Measurements from ENCODE around the gene MMADHC. TPM values are rescaled to one million over a fixed set of nuclear protein-coding genes. Genes with fewer than 3 reads are reported as not detected.
"Not testable (repeated sequence)": the region's sequence is repeated elsewhere in the genome, so short reads cannot be mapped to it uniquely, and the experiment has no call there.

MMADHC gene
- total RNA-seq, 4 donors from 2014 or later: 58.5 to 96.5 (median 92.5) TPM

DNA sequence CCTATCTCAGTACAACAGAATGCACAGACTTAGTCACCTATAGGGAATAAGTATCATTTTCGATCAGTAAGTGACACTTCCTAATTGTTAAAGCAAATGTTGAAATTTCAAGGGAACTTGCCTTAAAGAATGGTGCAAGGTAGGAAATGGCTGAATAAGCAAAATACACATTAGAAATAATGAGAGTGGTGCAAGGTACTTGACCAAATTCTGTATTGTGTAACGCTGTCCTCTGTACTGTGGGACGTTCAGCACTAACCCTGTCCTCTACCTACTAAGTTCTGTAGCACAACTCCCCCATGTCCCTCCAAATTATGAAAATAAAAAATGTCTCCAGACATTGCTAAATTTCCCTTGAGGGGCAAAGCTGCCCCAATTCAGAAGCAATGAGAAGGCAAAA lies 19.4 kb downstream of the MMADHC start:
- DNase-seq (ENCODE audit: low spot score) (no peak), ATAC-seq (ENCODE audit: low FRiP score) (no peak)
- TF ChIP-seq, protein P1, sequence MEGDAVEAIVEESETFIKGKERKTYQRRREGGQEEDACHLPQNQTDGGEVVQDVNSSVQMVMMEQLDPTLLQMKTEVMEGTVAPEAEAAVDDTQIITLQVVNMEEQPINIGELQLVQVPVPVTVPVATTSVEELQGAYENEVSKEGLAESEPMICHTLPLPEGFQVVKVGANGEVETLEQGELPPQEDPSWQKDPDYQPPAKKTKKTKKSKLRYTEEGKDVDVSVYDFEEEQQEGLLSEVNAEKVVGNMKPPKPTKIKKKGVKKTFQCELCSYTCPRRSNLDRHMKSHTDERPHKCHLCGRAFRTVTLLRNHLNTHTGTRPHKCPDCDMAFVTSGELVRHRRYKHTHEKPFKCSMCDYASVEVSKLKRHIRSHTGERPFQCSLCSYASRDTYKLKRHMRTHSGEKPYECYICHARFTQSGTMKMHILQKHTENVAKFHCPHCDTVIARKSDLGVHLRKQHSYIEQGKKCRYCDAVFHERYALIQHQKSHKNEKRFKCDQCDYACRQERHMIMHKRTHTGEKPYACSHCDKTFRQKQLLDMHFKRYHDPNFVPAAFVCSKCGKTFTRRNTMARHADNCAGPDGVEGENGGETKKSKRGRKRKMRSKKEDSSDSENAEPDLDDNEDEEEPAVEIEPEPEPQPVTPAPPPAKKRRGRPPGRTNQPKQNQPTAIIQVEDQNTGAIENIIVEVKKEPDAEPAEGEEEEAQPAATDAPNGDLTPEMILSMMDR (IDR thresholded peaks at IDR 0.05): no peak

DNA sequence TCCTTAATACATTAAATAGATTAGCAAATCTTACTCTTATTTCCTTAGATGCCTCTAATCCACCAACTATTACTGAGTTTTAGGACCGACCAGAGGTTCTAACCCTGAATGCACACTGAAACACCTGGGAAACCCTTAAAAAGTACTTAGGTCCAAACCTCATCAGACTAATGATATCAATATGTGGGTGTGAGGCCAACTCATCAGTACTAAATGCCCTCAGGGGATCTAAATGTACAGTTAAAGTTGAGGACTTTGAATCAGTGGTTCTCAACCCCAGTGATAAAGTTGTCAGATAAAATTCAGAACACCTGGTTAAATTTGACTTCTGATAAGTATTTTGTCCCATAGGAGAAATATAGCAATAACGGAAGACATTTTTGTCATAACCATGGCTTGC lies 20.9 kb downstream of the MMADHC start:
- ATAC-seq (ENCODE audit: low FRiP score) (no peak), DNase-seq (ENCODE audit: low spot score) (no peak)
- TF ChIP-seq, protein P1 (IDR thresholded peaks at IDR 0.05): no peak

DNA sequence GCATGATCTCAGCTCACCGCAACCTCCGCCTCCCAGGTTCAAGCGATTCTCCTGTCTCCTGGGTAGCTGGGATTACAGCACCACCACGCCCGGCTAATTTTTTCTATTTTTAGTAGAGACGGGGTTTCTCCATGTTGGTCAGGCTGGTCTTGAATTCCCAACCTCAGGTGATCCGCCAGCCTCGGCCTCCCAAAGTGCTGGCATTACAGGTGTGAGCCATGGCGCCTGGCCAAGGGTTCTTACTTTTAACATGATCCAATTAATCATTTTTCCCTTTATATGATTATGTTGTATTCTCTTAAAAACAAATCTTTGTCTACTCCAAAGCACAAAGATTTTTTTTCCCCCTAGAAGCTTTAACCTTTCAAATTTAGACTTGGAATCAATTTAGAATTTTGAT lies 21.9 kb downstream of the MMADHC start:
- ATAC-seq (ENCODE audit: low FRiP score); DNase-seq (ENCODE audit: low spot score): not testable (repeated sequence)

DNA sequence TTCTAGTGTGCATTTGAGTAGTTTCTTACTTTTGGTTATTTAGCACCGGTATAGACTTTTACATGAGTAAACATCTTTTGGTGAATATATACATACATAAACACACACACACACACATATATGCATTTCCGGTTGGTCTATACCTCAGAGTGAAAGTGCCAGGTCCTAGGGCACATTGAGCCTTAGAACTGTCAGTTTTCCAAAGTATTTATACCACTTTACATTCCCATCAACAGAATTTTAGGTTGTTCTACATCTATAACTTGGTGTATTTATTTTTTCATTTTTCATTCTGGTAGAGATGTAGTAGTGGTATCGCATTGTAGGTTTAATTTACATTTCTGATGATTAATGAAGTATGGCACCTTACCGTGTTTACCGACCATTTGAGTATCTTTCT lies 22.6 kb downstream of the MMADHC start:
- DNase-seq (ENCODE audit: low spot score): no peak
- no peak for ATAC-seq (ENCODE audit: low FRiP score)
- TF ChIP-seq, protein P1 (IDR thresholded peaks at IDR 0.05): no peak

DNA sequence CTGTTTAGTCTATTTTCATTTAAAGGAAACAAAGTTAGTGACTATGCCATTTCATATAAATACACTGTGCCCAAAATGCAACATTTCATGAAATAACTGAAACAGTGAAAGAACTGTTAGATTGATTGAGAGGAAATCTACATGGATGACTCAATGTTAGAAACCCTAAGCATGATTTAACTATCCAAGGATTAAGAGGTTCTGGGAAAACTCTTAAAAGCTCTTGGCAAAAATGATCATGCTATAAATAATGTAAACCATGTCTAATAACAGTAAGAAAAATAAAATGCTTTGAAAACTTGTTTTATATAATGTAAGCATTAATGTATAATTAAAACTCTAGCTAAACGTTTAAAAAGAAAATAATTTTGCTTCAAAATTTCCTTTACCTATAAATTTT lies 23.5 kb downstream of the MMADHC start:
- DNase-seq (ENCODE audit: low spot score) (no peak), ATAC-seq (ENCODE audit: low FRiP score) (no peak)
- TF ChIP-seq, protein P1 (IDR thresholded peaks at IDR 0.05): no peak

DNA sequence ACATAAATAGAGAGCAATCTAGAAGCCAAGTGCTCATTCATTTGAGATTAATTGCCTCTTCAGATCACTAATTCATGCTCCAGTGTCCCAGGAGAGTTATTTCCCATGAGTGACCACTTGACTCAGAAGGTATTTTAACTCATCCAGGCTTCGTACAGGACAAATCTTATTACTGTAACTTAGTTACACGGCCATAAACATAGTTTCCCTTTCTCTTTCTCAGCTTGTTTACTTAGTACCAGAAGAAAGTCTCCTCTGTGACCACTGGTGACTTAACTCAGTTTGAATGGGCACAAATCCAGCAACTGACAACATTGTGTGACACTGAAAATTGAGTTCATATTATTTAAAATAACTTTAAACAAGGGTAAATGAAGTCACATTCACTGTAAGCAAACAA lies 25.3 kb downstream of the MMADHC start:
- TF ChIP-seq, protein P1 (IDR thresholded peaks at IDR 0.05): no peak
- no peak for ATAC-seq (ENCODE audit: low FRiP score)
- no peak for DNase-seq (ENCODE audit: low spot score)

DNA sequence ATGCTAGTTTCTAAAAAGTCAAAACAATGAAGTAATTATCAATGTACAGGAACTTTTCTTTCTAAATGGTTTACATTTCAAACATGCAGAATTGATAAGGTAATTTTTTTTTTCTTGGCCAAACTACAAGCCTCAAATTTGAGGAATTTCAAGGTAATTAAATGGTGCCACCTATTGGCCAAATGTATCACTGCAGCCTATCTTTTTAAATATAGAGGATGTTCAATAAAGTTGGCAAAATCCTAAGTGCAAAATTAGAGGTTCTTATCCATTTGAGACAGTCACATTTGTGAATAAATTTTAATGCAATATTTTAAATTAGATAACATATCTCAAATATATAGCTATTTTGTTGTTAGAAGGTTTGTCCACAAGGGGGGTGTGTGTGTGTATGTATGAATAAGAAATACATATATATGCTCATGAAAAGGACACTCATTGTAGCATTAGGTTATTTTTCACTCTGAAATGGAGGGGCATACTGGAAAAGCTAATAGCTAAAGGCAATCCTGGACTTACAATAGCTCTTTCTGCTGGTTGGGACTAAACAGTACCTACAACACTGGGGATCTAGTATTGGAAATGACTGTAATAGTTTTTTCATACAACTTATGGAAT lies 26.2 kb downstream of the MMADHC start:
- no peak for ATAC-seq (ENCODE audit: low FRiP score)
- TF ChIP-seq, protein P1 (IDR thresholded peaks at IDR 0.05): peak in 2 of 3 donors; percentile 17 to 34
- DNase-seq (ENCODE audit: low spot score): no peak
